Measurements from ENCODE around the gene METTL25B.

Gene METTL25B

GRCh38 chr1:156707417-156708217, 20.7 kb upstream of the METTL25B start:
- peak; percentile 87 for DNase-seq
- Histone ChIP-seq H3K4me3 (ENCODE audit: low read length) (no peak overlapping the region), H4K8ac (ENCODE audit: low read depth, low read length) (no peak overlapping the region)

GRCh38 chr1:156708218-156708661, 20.0 kb upstream of the METTL25B start:
- Histone ChIP-seq H4K8ac (ENCODE audit: low read depth, low read length) (no peak overlapping the region), H2AK5ac (ENCODE audit: low read length) (peak overlapping the region; percentile 93), H3K4me3 (ENCODE audit: low read length) (no peak overlapping the region), H3K79me1 (ENCODE audit: low read length) (peaks cover under 1% of the 10 kb centered on the region), H2BK120ac (ENCODE audit: low read depth, low read length) (peak overlapping the region; percentile 9), H4K5ac (ENCODE audit: low read length) (no peak overlapping the region), H3K27ac (ENCODE audit: low read depth, low read length) (peak overlapping the region; percentile 98), H3K4me1 (ENCODE audit: control insufficient read depth, low read depth, low read length) (peaks cover 41% of the 10 kb centered on the region), H3K18ac (ENCODE audit: low read length) (peak overlapping the region; percentile 94), H2BK15ac (replicated peaks; ENCODE audit: low read depth) (no peak overlapping the region), H3K36me3 (ENCODE audit: control insufficient read depth, insufficient read depth, low read length) (no peaks in the 10 kb centered on the region), H3K56ac (ENCODE audit: low read length) (peak overlapping the region; percentile 90), H3K4me2 (ENCODE audit: low read length) (peak overlapping the region; percentile 45), H3K79me2 (ENCODE audit: control insufficient read depth, insufficient read depth, low read length) (peaks cover 2% of the 10 kb centered on the region), H3K23ac (ENCODE audit: low read length) (peak overlapping the region; percentile 86), H3K4ac (ENCODE audit: low read depth, low read length) (peak overlapping the region; percentile 62), H3K27me3 (ENCODE audit: insufficient read depth, low read length, poor library complexity) (no peaks in the 10 kb centered on the region), H3K9ac (ENCODE audit: low read length) (peak overlapping the region; percentile 78), H2BK5ac (ENCODE audit: low read length) (peak overlapping the region; percentile 99)
- whole genome bisulfite sequencing (ENCODE audit: extremely low coverage, insufficient coverage, low lambda C conversion rate): no CpG with 5 or more reads among the region's 4 CpGs
- peak; percentile 95 for DNase-seq

More at GRCh38 chr1:156707417-156708217, 20.7 kb upstream of the METTL25B start:
- Histone ChIP-seq H3K27ac (ENCODE audit: low read depth, low read length) (peak overlapping the region; percentile 98), H3K27me3 (ENCODE audit: insufficient read depth, low read length, poor library complexity) (no peaks in the 10 kb centered on the region), H2AK5ac (ENCODE audit: low read length) (peak overlapping the region; percentile 93), H3K79me1 (ENCODE audit: low read length) (peaks cover 2% of the 10 kb centered on the region), H2BK120ac (ENCODE audit: low read depth, low read length) (peak overlapping the region; percentile 95), H3K23ac (ENCODE audit: low read length) (peak overlapping the region; percentile 86), H3K18ac (ENCODE audit: low read length) (peak overlapping the region; percentile 94), H3K4me1 (ENCODE audit: control insufficient read depth, low read depth, low read length) (peaks cover 42% of the 10 kb centered on the region), H3K79me2 (ENCODE audit: control insufficient read depth, insufficient read depth, low read length) (peaks cover 3% of the 10 kb centered on the region), H3K9ac (ENCODE audit: low read length) (peak overlapping the region; percentile 78), H3K4ac (ENCODE audit: low read depth, low read length) (peak overlapping the region; percentile 92), H3K4me2 (ENCODE audit: low read length) (peak overlapping the region; percentile 69), H3K36me3 (ENCODE audit: control insufficient read depth, insufficient read depth, low read length) (no peaks in the 10 kb centered on the region), H4K5ac (ENCODE audit: low read length) (no peak overlapping the region), H2BK5ac (ENCODE audit: low read length) (peak overlapping the region; percentile 99), H2BK15ac (replicated peaks; ENCODE audit: low read depth) (peak overlapping the region; percentile 9), H3K56ac (ENCODE audit: low read length) (peak overlapping the region; percentile 90)
- WGBS (ENCODE audit: extremely low coverage, insufficient coverage, low lambda C conversion rate): no CpG with 5 or more reads among the region's 8 CpGs

DNA sequence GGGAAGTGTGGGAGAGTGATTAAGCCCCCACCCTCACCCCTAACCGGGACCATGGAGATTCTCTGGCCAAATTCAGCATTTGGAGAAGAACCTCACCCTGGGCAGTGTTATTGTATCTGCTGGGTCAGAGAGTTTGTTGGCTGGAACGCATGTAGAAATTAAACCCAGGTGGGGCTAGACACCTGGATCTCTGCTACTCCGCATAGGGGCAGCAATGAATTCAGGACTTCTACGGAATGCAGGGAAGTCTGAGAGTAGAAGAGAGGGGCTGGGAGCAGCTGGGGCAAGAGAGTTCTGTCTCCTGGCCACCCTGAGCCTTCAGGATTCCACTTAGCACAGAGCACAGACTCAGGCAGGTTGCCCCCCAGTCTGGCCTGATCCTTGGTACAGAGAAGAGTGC, 19.2 kb upstream of the METTL25B start:
- Histone ChIP-seq H3K56ac (ENCODE audit: low read length) (peak overlapping the region; percentile 75), H2AK5ac (ENCODE audit: low read length) (no peak overlapping the region), H3K9ac (ENCODE audit: low read length) (peak overlapping the region; percentile 16), H3K27ac (ENCODE audit: low read depth, low read length) (no peak overlapping the region), H3K4me3 (ENCODE audit: low read length) (no peak overlapping the region), H3K79me2 (ENCODE audit: control insufficient read depth, insufficient read depth, low read length) (peaks cover 1% of the 10 kb centered on the region), H4K8ac (ENCODE audit: low read depth, low read length) (no peak overlapping the region), H3K27me3 (ENCODE audit: insufficient read depth, low read length, poor library complexity) (no peaks in the 10 kb centered on the region), H3K4me2 (ENCODE audit: low read length) (no peak overlapping the region), H3K36me3 (ENCODE audit: control insufficient read depth, insufficient read depth, low read length) (no peaks in the 10 kb centered on the region), H3K4me1 (ENCODE audit: control insufficient read depth, low read depth, low read length) (peaks cover 34% of the 10 kb centered on the region), H2BK5ac (ENCODE audit: low read length) (no peak overlapping the region), H2BK120ac (ENCODE audit: low read depth, low read length) (peak overlapping the region; percentile 16), H3K4ac (ENCODE audit: low read depth, low read length) (no peak overlapping the region), H3K18ac (ENCODE audit: low read length) (peak overlapping the region; percentile 29), H3K23ac (ENCODE audit: low read length) (no peak overlapping the region), H2BK15ac (replicated peaks; ENCODE audit: low read depth) (no peak overlapping the region), H3K79me1 (ENCODE audit: low read length) (no peaks in the 10 kb centered on the region), H4K5ac (ENCODE audit: low read length) (no peak overlapping the region)
- WGBS (ENCODE audit: extremely low coverage, insufficient coverage, low lambda C conversion rate): no CpG with 5 or more reads among the region's 4 CpGs
- no peak for DNase-seq

DNA sequence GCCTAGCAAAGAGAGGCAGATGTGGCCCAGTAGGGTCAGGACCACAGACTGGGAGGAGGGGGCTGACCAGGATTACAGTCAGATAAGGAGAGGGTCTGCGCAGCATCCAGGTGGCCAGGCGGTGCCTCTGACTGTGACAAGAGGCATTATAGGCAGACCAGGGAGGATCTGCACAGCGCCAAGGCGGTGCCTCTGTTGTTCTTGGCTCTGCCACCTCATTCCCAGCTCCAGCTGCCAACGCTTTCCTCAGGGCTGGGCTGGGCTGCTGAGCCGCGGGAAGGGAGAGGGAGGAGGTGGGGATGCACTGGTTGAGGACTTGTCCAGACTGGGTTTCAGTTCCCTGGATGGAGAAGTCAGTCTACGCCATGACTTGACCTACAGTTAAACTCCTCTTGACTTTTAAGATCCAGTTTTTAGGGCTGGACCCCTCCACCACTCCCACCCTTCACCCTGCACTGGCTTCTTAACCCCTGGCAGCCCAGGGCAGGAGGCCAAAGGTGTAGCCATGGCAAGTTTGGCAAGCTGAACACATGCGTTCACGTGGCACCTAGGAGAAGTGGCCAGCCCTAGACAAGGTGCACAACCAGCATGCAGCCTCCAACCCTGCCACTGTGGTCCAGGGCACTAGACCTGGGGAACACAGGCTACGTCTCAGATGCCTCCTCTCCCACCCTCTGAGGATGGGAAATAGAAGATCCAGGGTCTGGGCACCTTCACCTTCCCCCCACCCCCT, 18.3 kb upstream of the METTL25B start:
- Histone ChIP-seq H3K4me1 (ENCODE audit: control insufficient read depth, low read depth, low read length) (peaks cover 30% of the 10 kb centered on the region), H3K79me2 (ENCODE audit: control insufficient read depth, insufficient read depth, low read length) (no peaks in the 10 kb centered on the region), H3K56ac (ENCODE audit: low read length) (peak overlapping the region; percentile 40), H2AK5ac (ENCODE audit: low read length) (peak overlapping the region; percentile 25), H3K79me1 (ENCODE audit: low read length) (no peaks in the 10 kb centered on the region), H4K8ac (ENCODE audit: low read depth, low read length) (no peak overlapping the region), H3K36me3 (ENCODE audit: control insufficient read depth, insufficient read depth, low read length) (no peaks in the 10 kb centered on the region), H3K27me3 (ENCODE audit: insufficient read depth, low read length, poor library complexity) (no peaks in the 10 kb centered on the region), H3K18ac (ENCODE audit: low read length) (peak overlapping the region; percentile 12), H3K27ac (ENCODE audit: low read depth, low read length) (no peak overlapping the region), H2BK15ac (replicated peaks; ENCODE audit: low read depth) (no peak overlapping the region), H3K4ac (ENCODE audit: low read depth, low read length) (no peak overlapping the region), H4K5ac (ENCODE audit: low read length) (no peak overlapping the region), H2BK120ac (ENCODE audit: low read depth, low read length) (no peak overlapping the region), H2BK5ac (ENCODE audit: low read length) (no peak overlapping the region), H3K9ac (ENCODE audit: low read length) (peak overlapping the region; percentile 16), H3K4me2 (ENCODE audit: low read length) (no peak overlapping the region), H3K4me3 (ENCODE audit: low read length) (no peak overlapping the region), H3K23ac (ENCODE audit: low read length) (no peak overlapping the region)
- no peak for DNase-seq
- no CpG with 5 or more reads among the region's 11 CpGs for WGBS (ENCODE audit: extremely low coverage, insufficient coverage, low lambda C conversion rate)

- no peak overlapping the region for H3K4me2 ChIP-seq (ENCODE audit: low read length)
- no peaks in the 10 kb centered on the region for H3K36me3 ChIP-seq (ENCODE audit: control insufficient read depth, insufficient read depth, low read length)
- H3K9ac ChIP-seq (ENCODE audit: low read length): peak overlapping the region; percentile 30
- no peak overlapping the region for H3K4me3 ChIP-seq (ENCODE audit: low read length)
- H3K4ac ChIP-seq (ENCODE audit: low read depth, low read length): peak overlapping the region; percentile 39
- no CpG with 5 or more reads among the region's 9 CpGs for WGBS (ENCODE audit: extremely low coverage, insufficient coverage, low lambda C conversion rate)
- H2BK120ac ChIP-seq (ENCODE audit: low read depth, low read length): no peak overlapping the region
- H3K56ac ChIP-seq (ENCODE audit: low read length): peak overlapping the region; percentile 79
- no peak overlapping the region for H2BK5ac ChIP-seq (ENCODE audit: low read length)
- H3K27ac ChIP-seq (ENCODE audit: low read depth, low read length): peak overlapping the region; percentile 41
- peak overlapping the region; percentile 11 for H3K18ac ChIP-seq (ENCODE audit: low read length)
- no peak overlapping the region for H4K5ac ChIP-seq (ENCODE audit: low read length)
- H2BK15ac ChIP-seq (replicated peaks; ENCODE audit: low read depth): no peak overlapping the region
- peaks cover 30% of the 10 kb centered on the region for H3K4me1 ChIP-seq (ENCODE audit: control insufficient read depth, low read depth, low read length)
- no peak overlapping the region for H4K8ac ChIP-seq (ENCODE audit: low read depth, low read length)
- no peaks in the 10 kb centered on the region for H3K79me1 ChIP-seq (ENCODE audit: low read length)
- peak overlapping the region; percentile 34 for H3K23ac ChIP-seq (ENCODE audit: low read length)
- H3K27me3 ChIP-seq (ENCODE audit: insufficient read depth, low read length, poor library complexity): no peaks in the 10 kb centered on the region
- no peak overlapping the region for H2AK5ac ChIP-seq (ENCODE audit: low read length)
- peak; percentile 62 for DNase-seq
- no peaks in the 10 kb centered on the region for H3K79me2 ChIP-seq (ENCODE audit: control insufficient read depth, insufficient read depth, low read length)
Measured at GRCh38 chr1:156711011-156711817, 17.1 kb upstream of the METTL25B start.
